Nephron progenitor cell (in vitro differentiated cells): ENCODE measurements around the gene GHRL.

Source experiments
- DNase-seq: peaks from one replicate; pipeline ENCODE4 v3.0.0; 2021
- H3K27ac Mint-ChIP-seq: 2 replicates; pipeline ENCODE4 v1.8.0; 2021; ENCODE audit warnings: mild to moderate bottlenecking, moderate library complexity, mixed read lengths
- H3K27me3 Mint-ChIP-seq: 2 replicates; pipeline ENCODE4 v1.8.0; 2021; ENCODE audit warnings: mild to moderate bottlenecking, low read depth, mixed read lengths; ENCODE audit not compliant: poor library complexity
- H3K36me3 Mint-ChIP-seq: 2 replicates; pipeline ENCODE4 v1.8.0; 2021; ENCODE audit warnings: low read depth, mixed read lengths
- H3K4me1 Mint-ChIP-seq: 2 replicates; pipeline ENCODE4 v1.8.0; 2021; ENCODE audit warnings: mixed read lengths
- H3K4me3 Mint-ChIP-seq: 2 replicates; pipeline ENCODE4 v1.8.0; 2021; ENCODE audit warnings: mild to moderate bottlenecking, moderate library complexity, mixed read lengths
- H3K9me3 Mint-ChIP-seq: 2 replicates; pipeline ENCODE4 v1.8.0; 2021; ENCODE audit warnings: mild to moderate bottlenecking, moderate library complexity, mixed read lengths
- TF ChIP-seq, protein P1 (sequence below): fragments of 200-600 bp; sonication (generic); IDR thresholded peaks from 2 replicates; pipeline ENCODE4 v1.5.0; 2021; ENCODE audit warnings: antibody characterized with exemption

Gene GHRL

DNA sequence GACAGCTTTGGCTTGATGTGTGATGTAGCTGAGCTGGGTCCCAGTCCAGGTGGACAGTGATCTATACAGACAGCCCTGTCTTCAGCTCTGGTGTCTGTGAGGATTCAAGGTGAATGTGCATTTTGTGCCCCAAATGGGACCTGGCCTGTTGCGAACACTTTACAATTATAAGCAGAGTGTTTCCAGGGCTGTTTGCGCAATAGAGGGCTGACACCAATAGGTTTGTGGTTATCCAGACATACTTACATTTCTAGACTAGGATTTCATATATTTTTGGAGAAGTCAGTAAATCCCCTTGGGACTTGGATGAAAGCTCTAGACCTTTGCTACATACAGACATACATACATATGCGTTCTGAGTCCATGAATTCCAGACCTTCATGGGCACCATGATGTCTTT, 48.7 kb downstream of the GHRL start:
- Mint-ChIP-seq H3K36me3 (no peaks in the 10 kb centered on the region), H3K4me1 (peaks cover 10% of the 10 kb centered on the region), H3K9me3 (peaks cover 35% of the 10 kb centered on the region), H3K4me3 (no peak overlapping the region), H3K27ac (no peak overlapping the region), H3K27me3 (peaks cover 6% of the 10 kb centered on the region)
- TF ChIP-seq, protein P1, sequence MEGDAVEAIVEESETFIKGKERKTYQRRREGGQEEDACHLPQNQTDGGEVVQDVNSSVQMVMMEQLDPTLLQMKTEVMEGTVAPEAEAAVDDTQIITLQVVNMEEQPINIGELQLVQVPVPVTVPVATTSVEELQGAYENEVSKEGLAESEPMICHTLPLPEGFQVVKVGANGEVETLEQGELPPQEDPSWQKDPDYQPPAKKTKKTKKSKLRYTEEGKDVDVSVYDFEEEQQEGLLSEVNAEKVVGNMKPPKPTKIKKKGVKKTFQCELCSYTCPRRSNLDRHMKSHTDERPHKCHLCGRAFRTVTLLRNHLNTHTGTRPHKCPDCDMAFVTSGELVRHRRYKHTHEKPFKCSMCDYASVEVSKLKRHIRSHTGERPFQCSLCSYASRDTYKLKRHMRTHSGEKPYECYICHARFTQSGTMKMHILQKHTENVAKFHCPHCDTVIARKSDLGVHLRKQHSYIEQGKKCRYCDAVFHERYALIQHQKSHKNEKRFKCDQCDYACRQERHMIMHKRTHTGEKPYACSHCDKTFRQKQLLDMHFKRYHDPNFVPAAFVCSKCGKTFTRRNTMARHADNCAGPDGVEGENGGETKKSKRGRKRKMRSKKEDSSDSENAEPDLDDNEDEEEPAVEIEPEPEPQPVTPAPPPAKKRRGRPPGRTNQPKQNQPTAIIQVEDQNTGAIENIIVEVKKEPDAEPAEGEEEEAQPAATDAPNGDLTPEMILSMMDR = no peak
- no peak for DNase-seq

DNA sequence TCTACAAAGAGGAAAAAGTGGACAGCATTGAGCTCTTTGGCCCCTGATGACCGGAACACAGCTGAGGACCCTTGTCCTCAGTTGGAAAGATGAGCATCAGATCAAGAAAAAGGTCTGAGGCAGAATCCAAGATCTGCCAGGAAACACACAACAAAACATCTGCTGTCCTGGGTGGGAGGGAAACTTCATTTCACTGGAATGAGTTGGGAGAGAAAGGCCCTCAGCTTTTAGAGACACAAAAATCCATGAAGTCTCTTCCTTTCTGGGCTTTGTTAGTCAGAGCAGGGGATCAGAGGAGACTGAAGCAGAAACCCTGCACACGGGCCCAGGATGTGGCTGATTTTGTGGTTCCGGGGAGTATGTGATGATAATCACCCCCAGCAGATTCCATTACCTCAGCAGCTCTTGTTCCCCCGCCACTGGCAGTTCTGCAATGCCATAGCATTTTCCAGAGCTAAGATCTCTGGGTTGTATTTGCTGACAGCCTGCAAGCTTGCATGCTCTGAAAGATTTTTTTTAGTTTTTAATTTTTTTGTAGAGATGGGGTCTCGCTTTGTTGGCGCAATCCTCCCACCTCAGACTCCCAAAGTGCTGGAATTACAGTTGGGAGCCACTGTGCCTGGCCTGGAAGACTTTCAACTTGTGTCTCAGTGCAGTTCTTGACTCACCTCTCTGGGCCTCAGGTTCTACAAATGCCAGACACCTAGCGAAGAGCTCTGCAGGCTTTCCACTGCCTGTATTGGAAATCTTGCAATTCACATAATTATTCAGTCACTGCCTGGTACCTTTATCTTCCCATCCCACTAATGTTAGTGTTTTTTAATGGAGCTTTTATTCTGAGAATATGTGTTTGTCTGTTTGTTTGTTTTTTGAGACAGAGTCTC, 50.3 kb downstream of the GHRL start:
- TF ChIP-seq, protein P1 = no peak
- DNase-seq = no peak
- H3K4me3 Mint-ChIP-seq = no peak overlapping the region
- H3K9me3 Mint-ChIP-seq = peaks cover 27% of the 10 kb centered on the region
- no peaks in the 10 kb centered on the region for H3K36me3 Mint-ChIP-seq
- peak overlapping the region; percentile 80 for H3K27ac Mint-ChIP-seq
- peaks cover 11% of the 10 kb centered on the region for H3K27me3 Mint-ChIP-seq
- H3K4me1 Mint-ChIP-seq = peaks cover 5% of the 10 kb centered on the region

DNA sequence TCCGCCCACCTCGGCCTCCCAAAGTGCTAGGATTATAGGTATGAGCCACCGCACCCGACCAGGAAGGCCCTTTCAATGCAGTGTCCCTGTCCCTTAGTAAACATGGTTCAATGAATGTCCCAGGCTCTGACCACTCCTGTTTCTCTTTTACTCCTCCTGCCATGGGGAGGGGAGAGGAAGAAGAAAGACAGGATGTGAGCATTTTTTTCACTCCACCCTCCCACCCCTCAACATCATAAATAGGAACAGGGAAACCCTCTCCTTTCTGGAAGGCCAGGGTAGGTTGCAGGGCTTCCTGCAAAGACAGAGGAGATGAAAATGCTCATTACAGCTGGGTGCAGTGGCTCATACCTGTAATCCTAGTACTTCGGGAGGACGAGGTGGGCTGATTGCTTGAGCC, 51.9 kb downstream of the GHRL start:
- Mint-ChIP-seq H3K4me1 (peaks cover 5% of the 10 kb centered on the region), H3K36me3 (peaks cover 3% of the 10 kb centered on the region), H3K27me3 (peaks cover 8% of the 10 kb centered on the region), H3K9me3 (peaks cover 22% of the 10 kb centered on the region), H3K4me3 (no peak overlapping the region), H3K27ac (no peak overlapping the region)
- TF ChIP-seq, protein P1 = no peak
- no peak for DNase-seq

DNA sequence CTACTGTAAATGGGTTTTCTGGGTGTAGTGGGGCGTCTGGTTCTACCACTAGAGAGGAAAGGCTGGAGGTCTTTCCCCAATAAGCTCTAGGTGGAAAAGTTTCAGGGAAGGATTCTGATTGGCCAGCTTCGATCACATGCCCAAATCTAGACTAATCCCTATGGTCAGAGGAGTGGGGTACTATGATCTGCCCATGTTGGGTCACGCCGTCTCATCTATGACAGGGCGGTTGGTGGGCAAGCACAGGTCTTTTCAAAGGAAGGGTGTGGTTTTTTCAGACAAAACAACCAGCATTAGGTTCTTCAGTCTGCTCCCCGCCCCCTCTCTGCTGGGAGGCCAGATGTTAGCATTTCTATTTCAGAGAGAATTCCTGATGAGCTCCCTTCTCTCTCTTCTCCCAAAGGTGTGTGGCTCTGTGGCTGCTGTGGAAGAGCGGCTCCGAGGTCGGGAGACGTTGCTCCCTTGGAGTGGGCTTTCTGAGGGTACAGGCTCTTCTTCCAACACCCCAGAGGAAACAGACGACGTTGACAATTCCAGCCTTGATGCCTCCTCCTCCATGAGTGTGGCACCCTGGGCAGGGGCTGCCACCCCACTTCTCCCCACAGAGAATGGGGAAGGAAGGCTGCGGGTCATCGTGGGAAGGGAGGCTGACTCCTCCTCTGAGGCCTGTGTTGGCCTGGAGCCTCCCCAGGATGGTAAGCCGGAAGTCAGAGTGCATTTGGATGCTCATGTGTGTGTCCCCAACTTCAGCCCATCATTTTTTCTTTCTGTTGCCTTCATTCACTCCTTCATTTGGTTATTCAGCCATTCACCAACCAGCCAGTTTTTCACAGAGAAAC, 54.2 kb downstream of the GHRL start:
- DNase-seq = no peak
- H3K27ac Mint-ChIP-seq = peak overlapping the region; percentile 24
- TF ChIP-seq, protein P1 = no peak
- no peak overlapping the region for H3K4me3 Mint-ChIP-seq
- H3K36me3 Mint-ChIP-seq = peaks cover 4% of the 10 kb centered on the region
- peaks cover 6% of the 10 kb centered on the region for H3K9me3 Mint-ChIP-seq
- H3K27me3 Mint-ChIP-seq = peaks cover 11% of the 10 kb centered on the region
- peaks cover 11% of the 10 kb centered on the region for H3K4me1 Mint-ChIP-seq
